ENCODE measurements around the gene MMAA. TPM values are rescaled to one million over a fixed set of nuclear protein-coding genes. Genes with fewer than 3 reads are reported as not detected.

Gene MMAA
- total RNA-seq, 1 donor from 2014 or later, result 7.1 TPM

- no peak for TF ChIP-seq CTCF (IDR thresholded peaks at IDR 0.05; ENCODE audit: insufficient read depth, low read length, poor library complexity, severe bottlenecking)
- Histone ChIP-seq H3K36me3 (ENCODE audit: control insufficient read depth, insufficient read depth, low read length) (no peaks in the 10 kb centered on the region), H3K4me3 (ENCODE audit: low read depth, low read length) (no peak overlapping the region), H3K27me3 (ENCODE audit: control insufficient read depth, insufficient read depth, low read length) (no peaks in the 10 kb centered on the region)
- DNase-seq (ENCODE audit: low read depth), result peak; percentile 96
Observed at GRCh38 chr4:145679520-145679919, 60.3 kb downstream of the MMAA start.

- Histone ChIP-seq H3K4me3 (ENCODE audit: low read depth, low read length) (no peak within 1 kb of the TSS), H3K27me3 (ENCODE audit: control insufficient read depth, insufficient read depth, low read length) (no peaks in the 10 kb centered on the region), H3K36me3 (ENCODE audit: control insufficient read depth, insufficient read depth, low read length) (no peaks in the 10 kb centered on the region)
- TF ChIP-seq CTCF (IDR thresholded peaks at IDR 0.05; ENCODE audit: insufficient read depth, low read length, poor library complexity, severe bottlenecking), result no peak
- DNase-seq (ENCODE audit: low read depth), result peak; percentile 72
Observed at GRCh38 chr4:145679991-145680455, 60.8 kb downstream of the MMAA start, which contains the start of gene C4orf51. C4orf51 (plus strand) TSS chr4:145680146; CDS start chr4:145680204, 58 bp downstream.

- DNase-seq (ENCODE audit: low read depth), result no peak
- no peak for TF ChIP-seq CTCF (IDR thresholded peaks at IDR 0.05; ENCODE audit: insufficient read depth, low read length, poor library complexity, severe bottlenecking)
Observed at GRCh38 chr4:145680902-145681301, 61.7 kb downstream of the MMAA start.

DNA sequence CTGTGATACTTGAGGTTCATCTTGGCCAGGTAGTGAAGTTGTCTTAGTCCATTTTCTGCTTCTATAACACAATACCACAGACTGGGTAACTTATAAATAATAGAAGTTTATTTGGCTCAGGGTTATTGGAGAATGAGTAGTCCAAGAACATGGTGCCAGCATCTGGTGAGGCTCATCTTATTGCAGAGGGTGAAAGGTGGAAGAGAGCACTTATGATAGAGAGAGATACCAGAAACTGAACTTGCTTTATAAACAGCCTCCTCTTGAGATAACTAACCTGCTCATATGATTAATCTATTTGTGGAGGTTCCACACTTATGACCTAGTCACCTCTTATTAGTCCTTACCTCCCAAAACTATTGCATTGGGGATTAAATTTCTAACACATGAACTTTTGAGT, 62.3 kb downstream of the MMAA start:
- Histone ChIP-seq H3K36me3 (ENCODE audit: control insufficient read depth, insufficient read depth, low read length) (no peaks in the 10 kb centered on the region), H3K27me3 (ENCODE audit: control insufficient read depth, insufficient read depth, low read length) (no peaks in the 10 kb centered on the region), H3K4me3 (ENCODE audit: low read depth, low read length) (no peak overlapping the region)
- DNase-seq (ENCODE audit: low read depth), result no peak
- TF ChIP-seq CTCF (IDR thresholded peaks at IDR 0.05; ENCODE audit: insufficient read depth, low read length, poor library complexity, severe bottlenecking), result no peak

More at GRCh38 chr4:145680902-145681301, 61.7 kb downstream of the MMAA start:
- H3K27me3 ChIP-seq (ENCODE audit: control insufficient read depth, insufficient read depth, low read length), result no peaks in the 10 kb centered on the region
- H3K36me3 ChIP-seq (ENCODE audit: control insufficient read depth, insufficient read depth, low read length), result no peaks in the 10 kb centered on the region
- H3K4me3 ChIP-seq (ENCODE audit: low read depth, low read length), result no peak overlapping the region

DNA sequence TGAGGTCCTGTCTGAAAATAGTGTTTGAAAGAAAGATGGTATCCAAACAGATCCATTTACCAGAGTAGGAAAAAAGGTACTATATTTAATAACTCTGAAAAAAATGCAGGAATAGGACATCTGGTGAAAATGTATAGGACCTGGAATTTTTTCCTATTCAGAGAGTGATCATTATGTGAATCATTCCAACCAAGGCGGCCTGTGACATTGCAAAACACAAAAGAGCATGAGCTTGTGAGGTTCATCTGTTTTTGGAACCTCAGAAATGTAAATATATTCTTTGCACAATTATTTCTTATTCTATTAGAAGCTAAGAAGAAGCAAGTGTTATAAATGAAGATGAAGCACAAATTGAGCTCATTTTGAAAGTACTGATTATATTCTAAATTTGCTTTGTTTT, 62.8 kb downstream of the MMAA start:
- DNase-seq (ENCODE audit: low read depth), result no peak
- H3K4me3 ChIP-seq (ENCODE audit: low read depth, low read length), result no peak overlapping the region
- TF ChIP-seq CTCF (IDR thresholded peaks at IDR 0.05; ENCODE audit: insufficient read depth, low read length, poor library complexity, severe bottlenecking), result no peak
- H3K36me3 ChIP-seq (ENCODE audit: control insufficient read depth, insufficient read depth, low read length), result no peaks in the 10 kb centered on the region
- H3K27me3 ChIP-seq (ENCODE audit: control insufficient read depth, insufficient read depth, low read length), result no peaks in the 10 kb centered on the region

DNA sequence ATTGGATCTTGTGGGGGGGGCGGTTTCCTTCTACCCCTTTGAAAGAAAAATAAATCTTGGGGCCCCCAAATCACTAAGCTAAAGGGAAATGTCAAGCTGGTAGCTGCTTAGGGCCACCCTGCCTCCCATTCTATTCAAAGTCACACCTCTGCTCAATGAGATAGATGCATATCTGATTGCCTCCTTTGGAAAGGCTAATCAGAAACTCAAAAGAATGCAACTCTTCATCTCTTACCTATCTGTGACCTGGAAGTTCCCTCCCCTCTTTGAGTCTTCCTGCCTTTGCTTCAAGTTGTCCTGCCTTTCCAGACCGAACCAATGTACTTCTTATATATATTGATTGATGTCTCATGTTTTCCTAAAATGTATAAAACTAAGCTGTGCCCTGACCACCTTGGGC, 67.8 kb downstream of the MMAA start:
- no peak for DNase-seq (ENCODE audit: low read depth)
- TF ChIP-seq CTCF (IDR thresholded peaks at IDR 0.05; ENCODE audit: insufficient read depth, low read length, poor library complexity, severe bottlenecking), result no peak
- no peak overlapping the region for H3K4me3 ChIP-seq (ENCODE audit: low read depth, low read length)
- H3K36me3 ChIP-seq (ENCODE audit: control insufficient read depth, insufficient read depth, low read length), result no peaks in the 10 kb centered on the region
- H3K27me3 ChIP-seq (ENCODE audit: control insufficient read depth, insufficient read depth, low read length), result no peaks in the 10 kb centered on the region

All from kidney epithelial cell (primary cell).